ENCODE data around the gene LRRC72.
"Not testable (repeated sequence)": the region's sequence is repeated elsewhere in the genome, so short reads cannot be mapped to it uniquely, and the experiment has no call there.

The LRRC72 gene

GRCh38 chr7:16526742-16527540 is at the start of gene LRRC72:
TSS of gene LRRC72 (plus strand) at chr7:16526825. CDS start at chr7:16526953, 128 bp downstream.
- no peak for DNase-seq

- no peak for DNase-seq
Observed at GRCh38 chr7:16479161-16479560, 47.5 kb upstream of the LRRC72 start.

DNA sequence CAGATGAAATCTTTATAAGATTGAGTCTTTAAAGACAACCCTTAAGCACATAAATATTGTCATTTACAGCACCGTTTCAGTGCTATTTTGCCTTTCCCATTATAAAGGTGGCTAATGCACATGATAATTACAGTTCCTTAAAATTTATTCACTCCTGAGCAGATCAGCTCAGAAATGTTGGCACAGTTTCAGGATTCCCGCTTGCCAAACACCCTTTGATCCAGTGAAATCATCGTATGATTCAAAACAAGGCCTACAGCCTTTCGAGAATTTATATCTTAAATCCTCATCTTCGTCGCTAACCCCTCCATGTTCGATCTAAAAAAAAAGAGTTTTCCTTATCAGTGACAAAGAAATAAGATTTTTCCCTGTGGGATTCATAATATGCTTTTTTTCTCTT is 47.0 kb upstream of the LRRC72 start:
- DNase-seq, result no peak

DNA sequence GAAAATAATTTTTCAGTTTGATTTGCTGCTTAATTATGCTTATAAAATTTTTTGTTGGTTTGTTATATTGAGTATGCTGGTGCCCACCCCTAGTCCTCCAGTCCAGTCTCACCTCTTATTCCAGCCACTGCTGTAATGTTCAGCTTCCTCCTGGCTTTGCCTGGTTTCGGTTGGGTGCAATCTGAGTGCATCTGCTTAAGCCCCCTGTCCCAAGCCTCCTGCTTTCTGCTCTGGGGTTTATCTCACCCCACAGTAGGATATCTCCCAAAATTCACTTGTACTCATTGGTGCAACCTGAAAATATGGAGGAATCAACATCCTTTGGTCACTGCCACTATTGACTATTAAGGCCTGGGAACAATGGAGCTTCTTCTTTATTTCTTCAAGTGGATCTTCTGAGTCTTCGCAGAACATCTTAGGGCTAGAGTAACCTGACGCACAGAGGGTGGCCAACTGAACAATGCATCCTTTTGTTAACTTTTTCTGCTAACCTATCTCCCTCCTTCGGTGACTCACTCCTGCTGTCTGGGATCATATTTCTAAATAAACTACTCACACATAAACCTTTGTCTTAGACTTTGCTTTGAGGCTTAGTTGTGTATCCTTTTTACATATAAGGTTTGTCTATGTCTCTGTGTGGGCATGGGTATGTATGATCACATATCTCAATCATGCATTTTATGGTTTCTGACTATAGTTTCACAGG is 42.0 kb upstream of the LRRC72 start:
- no peak for DNase-seq

DNA sequence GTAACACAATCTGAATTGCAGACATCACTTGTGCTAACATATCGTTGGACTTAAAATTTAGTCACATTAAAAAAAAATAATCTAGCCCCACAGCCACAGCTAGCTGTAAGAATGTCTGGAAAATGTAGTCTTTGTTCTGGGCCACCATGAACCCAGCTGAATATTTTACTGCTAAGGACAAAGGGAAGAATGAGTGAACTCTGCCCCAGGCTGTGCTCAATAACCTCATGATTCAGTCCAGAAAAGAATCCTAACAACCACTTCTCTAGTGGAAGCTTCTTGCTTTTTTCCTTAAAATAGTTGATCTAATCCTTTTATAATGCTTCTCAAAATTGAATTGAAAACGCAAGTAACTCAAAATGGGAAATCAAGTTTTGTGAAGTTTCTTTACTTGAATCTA is 35.5 kb upstream of the LRRC72 start:
- DNase-seq, result no peak

GRCh38 chr7:16492513-16493062 is 34.0 kb upstream of the LRRC72 start:
- DNase-seq, result no peak

GRCh38 chr7:16493266-16493665 is 33.4 kb upstream of the LRRC72 start:
- no peak for DNase-seq

DNA sequence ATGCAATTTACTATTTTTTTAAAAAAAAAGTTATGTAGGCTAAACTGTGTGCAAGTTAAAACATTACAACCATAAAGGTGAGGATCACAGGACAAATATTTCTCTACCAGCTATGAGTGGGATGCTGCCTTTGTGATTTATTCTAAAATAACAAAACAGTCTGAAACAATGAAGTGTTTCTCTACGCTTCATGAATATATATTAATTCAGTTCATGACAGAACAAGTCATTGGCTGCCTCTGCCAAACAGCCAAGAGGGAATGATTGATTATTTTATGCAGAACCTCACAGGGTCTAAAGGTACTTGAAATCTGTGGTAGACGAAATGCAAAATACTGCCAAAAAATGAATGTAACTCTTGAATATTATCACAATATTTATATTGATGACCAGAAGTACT is 32.1 kb upstream of the LRRC72 start:
- no peak for DNase-seq

DNA sequence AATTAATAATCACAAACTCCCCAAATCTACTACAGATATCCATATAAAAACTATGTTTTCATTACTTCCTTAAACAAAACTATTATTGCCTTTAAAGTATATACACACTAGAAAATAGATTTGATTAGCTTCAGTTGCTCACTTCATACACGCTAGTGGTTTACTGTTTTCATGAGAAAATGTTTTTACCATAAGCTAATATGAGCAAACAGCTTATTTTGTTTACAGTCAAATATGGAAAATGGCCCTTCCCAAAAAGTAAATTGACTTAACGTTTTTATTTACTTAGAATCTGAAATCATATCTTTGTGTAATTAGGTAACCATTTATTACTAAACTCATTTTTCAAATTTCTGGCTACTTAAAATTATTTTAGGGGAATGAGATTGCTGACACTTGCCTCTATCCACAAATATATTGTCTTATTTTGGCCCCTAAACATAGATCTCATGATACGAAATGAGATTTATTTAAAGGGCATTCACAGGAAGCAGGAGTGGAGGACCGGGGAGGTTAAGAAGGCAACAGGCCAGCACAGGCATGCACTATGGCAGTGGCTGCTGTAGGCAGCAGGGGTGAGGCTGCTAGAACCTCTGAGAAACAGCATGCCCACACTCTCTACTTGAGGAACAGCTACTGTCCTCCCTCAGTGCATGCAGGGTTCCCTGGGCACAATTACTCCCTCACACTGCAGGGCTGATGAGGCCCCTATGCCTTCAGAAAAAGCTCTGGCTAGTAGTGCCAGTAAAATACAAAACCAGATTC is 31.5 kb upstream of the LRRC72 start:
- no peak for DNase-seq

DNA sequence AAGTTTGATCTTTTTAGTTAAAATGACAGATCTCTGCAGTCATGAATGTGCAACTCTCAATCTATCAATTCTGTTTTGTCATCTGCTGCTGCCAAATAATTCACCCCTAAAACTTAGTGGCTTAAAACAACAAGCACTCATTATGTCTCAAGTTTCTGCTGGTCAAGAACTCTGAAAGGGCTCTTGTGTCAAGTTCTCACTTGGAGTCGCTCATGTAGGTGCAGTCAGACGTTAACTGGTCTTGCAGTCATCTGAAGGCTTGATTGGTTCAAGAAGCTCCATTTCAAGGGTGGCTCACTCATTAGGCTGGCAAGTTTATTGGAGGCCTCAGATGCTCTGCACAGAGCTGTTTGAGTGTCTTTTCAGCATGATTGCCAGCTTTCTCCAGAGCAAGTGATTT is 28.5 kb upstream of the LRRC72 start:
- no peak for DNase-seq

- no peak for DNase-seq
Observed at GRCh38 chr7:16502303-16502702, 24.3 kb upstream of the LRRC72 start.

DNA sequence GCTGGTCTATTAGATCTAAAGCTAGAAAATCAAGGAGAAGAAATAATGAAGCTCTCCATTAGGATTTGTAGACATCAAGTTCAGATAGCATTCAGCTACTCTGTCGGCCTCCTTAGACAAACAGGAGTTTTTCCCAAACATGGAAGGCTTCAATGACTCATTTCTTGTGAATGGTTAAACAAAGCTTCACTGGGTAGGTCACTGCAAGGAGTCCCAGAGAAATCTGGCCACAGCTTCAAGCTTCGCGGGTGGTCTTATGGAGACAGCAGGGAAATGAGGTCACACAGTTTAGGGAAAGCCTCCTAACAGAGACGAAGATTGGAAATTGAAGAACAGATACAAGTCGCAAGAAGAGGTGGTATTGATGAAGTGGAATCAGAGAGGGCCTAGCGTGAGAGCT is 22.6 kb upstream of the LRRC72 start:
- no peak for DNase-seq

GRCh38 chr7:16506422-16506821 is 20.2 kb upstream of the LRRC72 start:
- not testable (repeated sequence) for DNase-seq

- no peak for DNase-seq
Observed at GRCh38 chr7:16509829-16510228, 16.8 kb upstream of the LRRC72 start.

- DNase-seq, result no peak
Observed at GRCh38 chr7:16511314-16511713, 15.3 kb upstream of the LRRC72 start.

GRCh38 chr7:16512097-16512496 is 14.5 kb upstream of the LRRC72 start:
- DNase-seq, result no peak

DNA sequence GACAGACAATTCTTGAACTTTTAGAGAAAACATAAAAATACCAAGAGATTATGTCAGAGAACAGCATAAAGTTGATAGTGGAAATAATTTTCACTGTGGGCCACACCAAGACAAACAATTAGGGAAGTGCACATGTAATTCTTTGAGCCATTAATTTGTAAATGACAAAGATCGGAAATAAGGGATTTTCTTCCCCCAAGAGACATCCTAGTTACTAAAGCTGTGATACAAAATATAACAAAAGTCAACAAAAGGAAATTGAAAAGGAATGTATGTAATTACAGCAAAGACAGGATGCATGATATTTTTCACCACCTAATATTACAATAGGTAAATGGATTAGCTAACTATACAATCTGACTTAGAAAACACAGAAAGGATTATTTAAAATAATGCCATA is 12.4 kb upstream of the LRRC72 start:
- no peak for DNase-seq

DNA sequence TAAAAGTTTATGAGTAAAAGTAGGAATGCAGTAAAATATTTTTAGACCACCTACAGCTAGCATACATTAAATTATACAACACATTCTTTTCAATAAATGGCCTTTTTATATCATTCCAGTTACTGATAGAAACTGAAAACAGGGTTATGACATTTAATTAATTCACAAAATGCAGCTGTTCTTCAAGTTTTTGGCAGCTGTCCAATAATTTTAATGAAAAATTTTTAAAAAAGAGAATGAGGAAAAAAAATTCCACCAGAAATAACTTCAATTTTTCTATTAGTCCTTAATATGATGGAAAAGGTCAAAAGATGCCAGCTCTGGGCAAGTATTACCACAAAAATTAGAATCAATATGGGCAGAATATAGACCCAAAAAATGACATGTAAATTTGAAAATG is 11.9 kb upstream of the LRRC72 start:
- no peak for DNase-seq

- DNase-seq, result no peak
Observed at GRCh38 chr7:16515785-16516685, 10.6 kb upstream of the LRRC72 start.

GRCh38 chr7:16519985-16520384 is 6.6 kb upstream of the LRRC72 start:
- DNase-seq, result not testable (repeated sequence)

DNA sequence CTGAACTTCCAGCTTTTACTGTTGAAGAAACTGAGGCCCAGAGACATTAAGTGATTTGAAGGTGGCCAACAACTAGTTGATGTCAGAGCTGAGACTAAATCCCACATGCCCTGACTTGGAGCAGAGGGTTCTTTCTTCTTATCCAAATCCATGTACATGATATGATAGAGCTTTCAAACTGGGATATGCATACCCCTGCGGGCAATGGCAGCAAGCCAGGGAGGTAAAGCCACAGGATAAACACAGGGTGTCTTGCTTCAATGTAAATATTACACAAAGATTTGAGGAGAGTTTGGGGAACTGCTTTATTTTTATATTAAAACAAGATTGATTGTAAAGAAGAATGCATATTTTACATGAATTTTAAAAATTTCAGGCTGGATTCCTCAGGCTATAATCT is 2.3 kb upstream of the LRRC72 start:
- DNase-seq, result no peak

DNA sequence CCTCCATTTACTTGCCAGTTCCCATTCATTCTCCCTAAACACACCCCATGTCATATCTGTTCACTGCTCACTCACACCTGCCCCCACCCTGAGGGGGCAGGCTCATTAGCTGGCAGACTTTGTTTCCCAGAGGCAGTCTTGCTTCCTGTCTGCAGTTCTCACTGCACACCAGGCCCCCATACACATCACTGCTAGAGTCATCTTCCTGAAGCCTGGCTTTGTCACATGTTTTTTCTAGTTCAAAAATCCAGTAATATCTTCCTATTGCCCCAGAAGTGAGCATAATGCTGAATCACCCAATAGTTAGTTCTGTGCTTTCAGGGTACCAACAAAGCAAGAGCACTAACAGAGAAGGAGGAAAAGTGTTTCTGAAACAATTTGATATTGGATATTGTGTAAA is 1.9 kb downstream of the LRRC72 start:
- DNase-seq, result no peak

All from CD4-positive, alpha-beta T cell treated with Interleukin-10 for 1 hour (primary cell).